Ishikawa (cell line): ENCODE measurements around the gene SLC4A3.

Source experiments
- CEBPB ChIP-seq: IDR thresholded peaks from 2 replicates; pipeline ENCODE4 v1.6.1; 2012
- CREB1 ChIP-seq: IDR thresholded peaks from 2 replicates; pipeline ENCODE4 v1.6.1; 2012; ENCODE audit warnings: low read depth
- EP300 ChIP-seq: IDR thresholded peaks from 2 replicates; pipeline ENCODE4 v1.6.1; 2012; ENCODE audit warnings: borderline replicate concordance
- FOXM1 ChIP-seq: IDR thresholded peaks from 2 replicates; pipeline ENCODE4 v1.6.1; 2012; ENCODE audit warnings: low read depth, borderline replicate concordance
- RAD21 ChIP-seq: IDR thresholded peaks from 2 replicates; pipeline ENCODE4 v1.6.1; 2012; ENCODE audit warnings: low read depth
- TAF1 ChIP-seq: IDR thresholded peaks from 2 replicates; pipeline ENCODE4 v1.6.1; 2012; ENCODE audit warnings: low read depth, mild to moderate bottlenecking
- TCF12 ChIP-seq: IDR thresholded peaks from 2 replicates; pipeline ENCODE4 v1.6.1; 2012; ENCODE audit warnings: low read depth
- TEAD4 ChIP-seq: IDR thresholded peaks from 2 replicates; pipeline ENCODE4 v1.6.1; 2012
- USF1 ChIP-seq: IDR thresholded peaks from 2 replicates; pipeline ENCODE4 v1.6.1; 2012
- YY1 ChIP-seq: IDR thresholded peaks from 2 replicates; pipeline ENCODE4 v1.6.1; 2012; ENCODE audit warnings: low read depth
- ZBTB7A ChIP-seq: IDR thresholded peaks from 2 replicates; pipeline ENCODE4 v1.6.1; 2012; ENCODE audit warnings: low read depth
- TF ChIP-seq, protein P1 (sequence below): IDR thresholded peaks from 2 replicates; pipeline ENCODE4 v1.6.1; 2012
- TF ChIP-seq, protein P2 (sequence below): IDR thresholded peaks from 2 replicates; pipeline ENCODE4 v1.6.1; 2012; ENCODE audit warnings: low read depth, mild to moderate bottlenecking

DNA sequence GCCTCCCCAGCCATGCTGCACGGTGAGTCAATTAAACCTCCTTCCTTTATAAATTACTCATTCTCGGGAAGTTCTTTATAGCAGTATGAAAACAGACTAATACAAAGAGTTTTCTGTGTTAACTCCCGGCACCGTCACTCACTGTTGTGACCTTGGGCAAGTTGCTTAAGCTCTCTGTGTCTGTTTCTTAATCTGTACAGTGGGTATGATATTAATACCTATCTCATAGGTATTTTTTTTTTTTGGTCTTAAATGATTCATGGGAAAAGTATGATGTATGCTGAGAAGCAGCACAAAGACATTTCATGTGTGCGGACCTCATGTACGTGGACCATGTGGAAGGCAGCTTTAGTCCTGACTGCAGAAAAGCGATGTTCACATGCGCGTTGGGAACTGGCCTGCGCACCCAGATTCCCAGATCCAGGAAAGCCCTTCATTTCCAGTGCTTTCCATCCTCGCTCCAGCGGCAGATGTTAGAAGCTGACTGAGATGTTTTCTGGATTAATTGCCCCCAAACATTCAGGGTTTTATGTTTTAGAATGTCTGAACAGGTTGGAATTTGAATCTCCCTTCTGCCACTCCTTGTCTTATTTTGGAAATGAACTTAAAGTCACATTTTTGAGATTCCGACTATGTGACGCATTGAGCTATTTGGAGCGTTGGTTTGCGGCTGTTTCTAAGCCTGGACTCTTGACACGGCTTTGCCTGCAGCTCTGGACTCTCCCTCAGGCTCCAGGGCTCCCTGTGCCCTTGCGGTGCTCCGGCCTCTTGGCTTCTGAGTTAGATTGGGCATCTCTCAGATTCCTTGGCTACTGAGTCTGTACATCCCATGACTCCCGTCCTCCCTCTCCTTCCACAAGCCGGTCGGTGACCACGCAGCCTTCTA, 61.4 kb downstream of the SLC4A3 start:
- TF ChIP-seq CEBPB (no peak), TEAD4 (no peak), EP300 (no peak), USF1 (no peak), RAD21 (no peak), YY1 (no peak), TAF1 (no peak), FOXM1 (no peak), CREB1 (no peak), TCF12 (no peak), ZBTB7A (no peak)
- TF ChIP-seq, protein P1, sequence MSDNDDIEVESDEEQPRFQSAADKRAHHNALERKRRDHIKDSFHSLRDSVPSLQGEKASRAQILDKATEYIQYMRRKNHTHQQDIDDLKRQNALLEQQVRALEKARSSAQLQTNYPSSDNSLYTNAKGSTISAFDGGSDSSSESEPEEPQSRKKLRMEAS, result no peak
- TF ChIP-seq, protein P2, sequence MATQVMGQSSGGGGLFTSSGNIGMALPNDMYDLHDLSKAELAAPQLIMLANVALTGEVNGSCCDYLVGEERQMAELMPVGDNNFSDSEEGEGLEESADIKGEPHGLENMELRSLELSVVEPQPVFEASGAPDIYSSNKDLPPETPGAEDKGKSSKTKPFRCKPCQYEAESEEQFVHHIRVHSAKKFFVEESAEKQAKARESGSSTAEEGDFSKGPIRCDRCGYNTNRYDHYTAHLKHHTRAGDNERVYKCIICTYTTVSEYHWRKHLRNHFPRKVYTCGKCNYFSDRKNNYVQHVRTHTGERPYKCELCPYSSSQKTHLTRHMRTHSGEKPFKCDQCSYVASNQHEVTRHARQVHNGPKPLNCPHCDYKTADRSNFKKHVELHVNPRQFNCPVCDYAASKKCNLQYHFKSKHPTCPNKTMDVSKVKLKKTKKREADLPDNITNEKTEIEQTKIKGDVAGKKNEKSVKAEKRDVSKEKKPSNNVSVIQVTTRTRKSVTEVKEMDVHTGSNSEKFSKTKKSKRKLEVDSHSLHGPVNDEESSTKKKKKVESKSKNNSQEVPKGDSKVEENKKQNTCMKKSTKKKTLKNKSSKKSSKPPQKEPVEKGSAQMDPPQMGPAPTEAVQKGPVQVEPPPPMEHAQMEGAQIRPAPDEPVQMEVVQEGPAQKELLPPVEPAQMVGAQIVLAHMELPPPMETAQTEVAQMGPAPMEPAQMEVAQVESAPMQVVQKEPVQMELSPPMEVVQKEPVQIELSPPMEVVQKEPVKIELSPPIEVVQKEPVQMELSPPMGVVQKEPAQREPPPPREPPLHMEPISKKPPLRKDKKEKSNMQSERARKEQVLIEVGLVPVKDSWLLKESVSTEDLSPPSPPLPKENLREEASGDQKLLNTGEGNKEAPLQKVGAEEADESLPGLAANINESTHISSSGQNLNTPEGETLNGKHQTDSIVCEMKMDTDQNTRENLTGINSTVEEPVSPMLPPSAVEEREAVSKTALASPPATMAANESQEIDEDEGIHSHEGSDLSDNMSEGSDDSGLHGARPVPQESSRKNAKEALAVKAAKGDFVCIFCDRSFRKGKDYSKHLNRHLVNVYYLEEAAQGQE, result no peak
